ENCODE measurements around the gene DDX42. TPM values are rescaled to one million over a fixed set of nuclear protein-coding genes. Genes with fewer than 3 reads are reported as not detected.

The DDX42 gene
- total RNA-seq, 2 experiments from 2014 or later: 112 to 117 TPM

GRCh38 chr17:63837962-63838600 lies 64.1 kb downstream of the DDX42 start:
- DNase-seq: no peak
- Mint-ChIP-seq H3K4me1 (ENCODE audit: low read depth) (peaks cover 52% of the 10 kb centered on the region), H3K36me3 (ENCODE audit: low read depth) (peaks cover 44% of the 10 kb centered on the region), H3K27me3 (no peaks in the 10 kb centered on the region), H3K4me3 (peak overlapping the region; percentile 42), H3K27ac (peak overlapping the region; percentile 88), H3K9me3 (no peaks in the 10 kb centered on the region)
- Histone ChIP-seq H3K27me3 (ENCODE audit: control insufficient read depth in 1 of 2, insufficient read depth in 2 of 2, low read length in 2 of 2) (no peaks in the 10 kb centered on the region), H3K9me3 (ENCODE audit: control insufficient read depth in 1 of 2, insufficient read depth in 1 of 2, low read length in 2 of 2) (no peaks in the 10 kb centered on the region), H3K27ac (ENCODE audit: low read depth in 1 of 2, low read length in 2 of 2) (peak overlapping the region in 1 of 2 donors; percentile 30), H3K4me3 (ENCODE audit: low read length) (no peak overlapping the region), H3K4me1 (ENCODE audit: insufficient read depth, low read length) (peaks cover 71% of the 10 kb centered on the region), H3K36me3 (ENCODE audit: insufficient read depth, low read length) (peaks cover 56% of the 10 kb centered on the region)
- no peak for ATAC-seq (ENCODE audit: poor library complexity)
- CTCF ChIA-PET: interaction anchor here (0.9 kb wide), 1 partner anchor 11 kb away, joined by 3 read pairs; no protein-coding TSS in a partner anchor
- intact Hi-C loops (cut with DNase I, micrococcal nuclease): loop anchor here in 1 of 2 experiments (10.0 kb wide), 1 partner anchor 413 kb away; no protein-coding TSS in a partner anchor
- no peak for TF ChIP-seq CTCF (IDR thresholded peaks at IDR 0.05)
- POLR2A ChIA-PET: interaction anchor here (1.4 to 6.3 kb wide), 7 partner anchors 7 to 667 kb away, joined by 4 to 86 read pairs (median 8); partner anchors contain the start of genes CCDC47, DDX42, DDX5 and FTSJ3

- Histone ChIP-seq H3K36me3 (ENCODE audit: insufficient read depth, low read length) (peaks cover 50% of the 10 kb centered on the region), H3K27me3 (ENCODE audit: control insufficient read depth in 1 of 2, insufficient read depth in 2 of 2, low read length in 2 of 2) (no peaks in the 10 kb centered on the region), H3K4me1 (ENCODE audit: insufficient read depth, low read length) (peaks cover 74% of the 10 kb centered on the region), H3K27ac (ENCODE audit: low read depth in 1 of 2, low read length in 2 of 2) (peak overlapping the region; percentile 2 to 33), H3K4me3 (ENCODE audit: low read length) (peak overlapping the region; percentile 28), H3K9me3 (ENCODE audit: control insufficient read depth in 1 of 2, insufficient read depth in 1 of 2, low read length in 2 of 2) (no peaks in the 10 kb centered on the region)
- H3K36me3 Mint-ChIP-seq (ENCODE audit: low read depth): peaks cover 38% of the 10 kb centered on the region
- peak overlapping the region; percentile 88 for H3K27ac Mint-ChIP-seq
- H3K9me3 Mint-ChIP-seq: no peaks in the 10 kb centered on the region
- peak overlapping the region; percentile 76 for H3K4me3 Mint-ChIP-seq
- no peak for DNase-seq
- no peak for ATAC-seq (ENCODE audit: poor library complexity)
- intact Hi-C loops (cut with DNase I, micrococcal nuclease): loop anchor here in 1 of 2 experiments (10.0 kb wide), 1 partner anchor 414 kb away; no protein-coding TSS in a partner anchor
- H3K27me3 Mint-ChIP-seq: no peaks in the 10 kb centered on the region
- ChIA-PET POLR2A (interaction anchor here (1.0 to 6.3 kb wide), 10 partner anchors 8 to 667 kb away, joined by 3 to 86 read pairs (median 7); partner anchors contain the start of genes CCDC47, DDX42, DDX5 and FTSJ3), CTCF (interaction anchor here (0.5 to 0.9 kb wide), 2 partner anchors 10 to 44 kb away, joined by 3 read pairs; no protein-coding TSS in a partner anchor)
- H3K4me1 Mint-ChIP-seq (ENCODE audit: low read depth): peaks cover 57% of the 10 kb centered on the region
- TF ChIP-seq CTCF (IDR thresholded peaks at IDR 0.05): no peak
Observed at GRCh38 chr17:63838631-63839171, 64.7 kb downstream of the DDX42 start.

- POLR2A ChIA-PET: interaction anchor here (1.0 to 6.3 kb wide), 10 partner anchors 8 to 664 kb away, joined by 3 to 86 read pairs (median 15); partner anchors contain the start of genes CCDC47, DDX42, FTSJ3 and LIMD2
- no peak for DNase-seq
- Mint-ChIP-seq H3K27ac (peak overlapping the region; percentile 88), H3K4me3 (peak overlapping the region; percentile 94), H3K4me1 (ENCODE audit: low read depth) (peaks cover 49% of the 10 kb centered on the region), H3K36me3 (ENCODE audit: low read depth) (peaks cover 17% of the 10 kb centered on the region), H3K9me3 (no peaks in the 10 kb centered on the region), H3K27me3 (no peaks in the 10 kb centered on the region)
- intact Hi-C loops (cut with DNase I, micrococcal nuclease): loop anchor here (5.0 to 10.0 kb wide), 7 partner anchors 98 to 667 kb away; partner anchors contain the start of genes MAP3K3 (in 2 of the 2), CEP95 (in 1 of the 2), DCAF7 (in 1 of the 2) and DDX5 (in 1 of the 2)
- Histone ChIP-seq H3K4me1 (ENCODE audit: insufficient read depth, low read length) (peaks cover 62% of the 10 kb centered on the region), H3K4me3 (ENCODE audit: low read length) (peak overlapping the region; percentile 68), H3K27ac (ENCODE audit: low read depth in 1 of 2, low read length in 2 of 2) (peak overlapping the region; percentile 1 to 26), H3K27me3 (ENCODE audit: control insufficient read depth in 1 of 2, insufficient read depth in 2 of 2, low read length in 2 of 2) (no peaks in the 10 kb centered on the region), H3K9me3 (ENCODE audit: control insufficient read depth in 1 of 2, insufficient read depth in 1 of 2, low read length in 2 of 2) (no peaks in the 10 kb centered on the region), H3K36me3 (ENCODE audit: insufficient read depth, low read length) (peaks cover 30% of the 10 kb centered on the region)
- CTCF ChIA-PET: interaction anchor here (1.0 to 1.8 kb wide), 3 partner anchors 8 to 143 kb away, joined by 3 to 6 read pairs (median 3); no protein-coding TSS in a partner anchor
- TF ChIP-seq CTCF (IDR thresholded peaks at IDR 0.05): no peak
- ATAC-seq (ENCODE audit: poor library complexity): no peak
Observed at GRCh38 chr17:63840591-63841349, 66.8 kb downstream of the DDX42 start.

All from CD4-positive, alpha-beta T cell (primary cell).